GM19193 (cell line): Measurements from ENCODE around the gene CFAP410.

ENCODE experiments used
- POLR2A ChIP-seq: IDR thresholded peaks from 4 replicates; pipeline ENCODE4 v1.6.1; 2011; ENCODE audit not compliant: insufficient read depth, insufficient read length; ENCODE audit errors: extremely low read depth

The CFAP410 gene

DNA sequence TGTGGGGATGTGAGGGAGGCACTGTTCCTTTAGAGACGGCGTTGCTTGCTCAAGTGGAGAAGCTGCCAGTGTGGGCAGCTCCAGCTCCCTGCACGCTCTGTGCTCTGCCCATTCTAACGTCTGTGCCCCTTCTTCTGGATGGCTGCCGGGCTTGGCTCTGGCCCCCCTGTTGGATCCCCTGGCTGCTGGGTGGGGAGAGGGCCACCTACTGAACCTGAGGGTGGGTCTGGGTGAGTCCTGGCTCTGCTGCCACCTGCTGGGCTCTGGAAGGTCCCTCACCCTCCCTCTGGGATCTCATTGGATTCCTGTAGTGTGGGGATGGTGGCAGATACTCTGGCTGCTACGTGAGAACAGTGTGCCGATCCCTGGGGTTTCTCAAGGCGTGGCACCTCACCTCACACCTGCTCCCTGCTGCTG, 34.3 kb downstream of the CFAP410 start:
- TF ChIP-seq POLR2A, result no peak

DNA sequence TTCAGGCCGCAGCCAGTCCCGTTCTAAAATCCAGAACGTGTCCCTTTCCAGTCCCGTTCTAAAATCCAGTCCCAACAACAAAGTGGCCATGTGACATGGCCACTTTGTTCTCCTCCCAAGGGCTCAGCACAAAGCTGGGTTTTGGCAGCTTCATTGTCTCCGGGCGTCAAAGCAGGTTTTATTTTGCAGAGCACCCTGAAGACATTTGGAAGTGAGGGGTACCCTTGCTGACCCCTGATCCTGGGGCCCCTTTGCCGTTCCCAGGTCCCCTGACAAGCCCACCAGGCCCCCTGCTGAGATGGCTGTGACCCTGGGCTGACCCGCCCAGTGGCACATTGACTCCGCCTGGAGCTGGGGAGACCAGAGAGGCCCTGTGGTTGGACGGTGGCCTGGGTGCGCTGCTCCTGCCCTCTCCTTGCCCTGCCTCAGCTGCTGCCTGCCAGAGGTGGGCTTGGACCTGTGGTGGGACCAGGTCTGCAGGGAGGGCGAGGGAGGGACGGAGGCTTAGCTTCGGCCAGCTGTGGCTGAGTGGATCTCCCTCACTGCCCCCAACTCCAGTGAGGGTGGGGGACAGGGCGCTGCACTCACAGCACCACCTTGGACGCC, 35.1 kb downstream of the CFAP410 start:
- no peak for TF ChIP-seq POLR2A

DNA sequence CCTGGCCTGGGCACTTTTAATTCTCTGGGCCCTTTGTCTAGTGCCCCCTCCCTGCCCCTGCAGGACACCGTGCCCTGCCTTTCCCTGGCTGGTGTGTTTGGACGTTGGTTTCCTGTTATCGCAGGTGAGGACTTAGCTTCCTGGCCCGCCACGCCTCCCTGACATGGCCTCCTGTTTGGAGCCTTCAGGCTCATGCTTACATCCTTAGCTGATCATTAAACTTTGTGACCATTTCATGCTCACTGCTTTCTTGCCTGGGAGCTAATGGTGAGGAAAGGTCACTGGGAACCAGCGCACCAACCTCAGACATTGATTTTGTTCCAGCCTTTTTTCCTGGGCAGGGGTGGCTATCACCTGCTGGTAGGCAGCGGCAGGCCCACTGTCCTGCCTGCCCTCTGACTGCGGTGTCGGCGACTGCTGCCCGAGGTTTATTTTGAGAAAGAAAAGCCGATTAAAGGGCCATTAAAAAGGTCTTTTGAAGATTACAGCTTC, 35.7 kb downstream of the CFAP410 start:
- no peak for TF ChIP-seq POLR2A

DNA sequence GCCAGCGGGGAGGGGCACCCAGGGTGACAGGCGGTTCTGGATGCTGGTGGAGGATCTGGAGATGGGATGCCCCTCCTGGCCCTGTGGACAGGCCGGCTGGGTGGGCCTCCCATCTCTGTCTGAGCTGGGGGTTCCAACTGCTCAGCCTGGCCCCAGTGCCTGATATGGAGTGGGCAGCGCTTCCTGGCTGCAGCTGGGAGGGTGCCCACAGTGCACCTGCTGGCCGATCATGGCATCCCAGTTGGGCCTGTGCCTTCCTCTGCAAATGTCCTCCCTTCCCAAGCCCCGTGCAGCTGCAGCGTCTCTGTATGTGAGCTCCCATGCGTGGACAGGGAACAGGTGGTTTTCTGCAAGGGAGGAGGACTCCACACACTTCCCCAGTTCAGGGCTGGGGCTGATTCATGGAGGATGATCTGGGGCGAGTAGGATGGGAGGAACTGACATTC, 37.2 kb downstream of the CFAP410 start:
- no peak for TF ChIP-seq POLR2A

DNA sequence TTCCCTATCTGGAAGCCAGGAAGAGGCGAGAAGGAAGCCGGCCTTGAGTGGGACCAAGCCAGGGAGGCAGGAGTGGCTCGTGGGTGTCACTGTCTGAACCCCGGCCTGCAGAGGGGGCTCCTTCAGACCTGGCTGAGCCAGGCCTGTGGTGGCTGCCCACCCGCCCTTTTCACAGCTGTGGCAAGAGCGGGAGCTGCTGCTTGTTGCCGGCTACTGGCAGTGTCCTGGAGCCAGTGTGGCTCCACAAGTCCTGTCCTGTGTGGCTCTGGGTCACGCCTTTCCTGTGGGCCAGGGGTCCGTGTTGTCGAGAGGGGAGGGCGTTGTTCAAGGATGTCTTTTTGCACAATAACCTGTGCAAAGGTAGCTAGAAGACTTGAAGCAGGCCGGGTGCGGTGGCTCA, 38.0 kb downstream of the CFAP410 start:
- no peak for TF ChIP-seq POLR2A

DNA sequence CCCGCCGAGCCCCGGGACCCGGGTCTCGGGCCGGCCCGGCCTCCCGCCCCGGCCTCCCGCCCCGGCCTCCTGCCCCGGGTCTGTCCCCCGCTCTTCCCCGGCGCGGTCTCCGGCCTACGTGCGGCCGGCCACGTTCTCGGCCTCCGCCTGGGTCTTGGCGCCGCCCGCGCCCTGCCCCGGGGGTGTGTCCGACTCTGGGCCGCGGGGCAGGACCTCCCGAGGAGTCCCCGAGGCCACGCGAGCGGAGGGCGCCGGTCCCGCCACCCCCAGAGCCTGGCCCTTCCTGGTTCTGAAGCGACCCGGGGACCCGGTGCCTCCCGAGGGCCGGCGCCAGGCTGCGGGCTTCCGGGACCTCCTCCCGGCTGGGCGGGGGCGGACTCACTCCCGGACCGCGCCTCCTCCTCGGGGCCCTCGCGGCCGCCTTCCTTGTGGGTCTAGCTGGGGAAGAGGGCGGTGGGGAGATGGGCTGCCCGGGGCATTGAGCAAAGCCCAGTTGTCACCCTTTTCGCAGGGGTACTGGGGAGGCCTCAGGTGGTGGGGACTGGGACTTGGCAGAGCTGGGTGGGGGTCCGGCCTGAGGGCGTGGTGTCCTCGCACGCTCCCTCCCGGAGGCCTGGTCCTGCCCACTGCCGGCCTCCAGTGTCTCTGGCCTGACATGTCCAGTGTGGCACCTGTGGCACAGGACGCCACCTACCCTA, 38.8 kb downstream of the CFAP410 start:
- peak; percentile 5 for TF ChIP-seq POLR2A

DNA sequence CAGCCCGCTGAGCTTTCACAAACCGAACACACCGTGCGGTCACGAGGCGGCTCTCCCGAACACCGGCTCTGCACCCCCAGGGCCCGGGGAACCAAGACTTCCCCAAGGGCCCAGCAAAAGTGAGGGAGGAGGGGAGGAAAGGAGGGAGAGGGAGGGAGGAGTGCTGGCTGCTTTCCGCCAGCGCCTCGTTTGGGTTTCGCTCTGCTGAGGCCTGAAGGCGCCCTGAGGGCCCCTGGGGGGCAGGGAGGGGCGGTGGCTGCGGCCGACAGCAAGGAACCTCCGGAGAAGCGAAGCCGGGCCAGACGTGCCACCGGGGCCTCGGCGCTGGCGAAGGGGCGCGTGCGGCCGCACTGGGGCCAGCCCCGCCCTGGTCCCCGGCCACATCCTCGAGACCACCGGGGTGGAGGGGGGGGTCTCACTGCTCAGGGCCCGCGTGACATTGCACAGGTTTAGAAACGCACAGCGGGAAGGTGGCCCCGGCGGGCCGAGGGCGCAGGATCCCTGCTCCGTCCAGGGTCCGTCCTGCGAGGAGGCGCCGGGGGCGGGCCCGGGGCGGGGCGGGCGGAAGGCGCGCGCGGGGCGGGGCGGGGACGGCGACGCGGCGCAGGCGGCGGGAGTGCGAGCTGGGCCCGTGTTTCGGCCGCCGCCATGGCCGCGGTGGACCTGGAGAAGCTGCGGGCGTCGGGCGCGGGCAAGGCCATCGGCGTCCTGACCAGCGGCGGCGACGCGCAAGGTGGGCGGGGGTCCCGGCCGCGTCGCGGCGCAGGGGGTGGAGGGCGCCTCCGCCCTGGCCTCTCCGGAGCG, 39.5 kb downstream of the CFAP410 start, which contains the start of gene PFKL:
Gene PFKL, plus strand, starts transcription at position 596 of the 804 bp plus-strand sequence. Its CDS starts 53 bp downstream, at position 649.
- peak; percentile 70 for TF ChIP-seq POLR2A

DNA sequence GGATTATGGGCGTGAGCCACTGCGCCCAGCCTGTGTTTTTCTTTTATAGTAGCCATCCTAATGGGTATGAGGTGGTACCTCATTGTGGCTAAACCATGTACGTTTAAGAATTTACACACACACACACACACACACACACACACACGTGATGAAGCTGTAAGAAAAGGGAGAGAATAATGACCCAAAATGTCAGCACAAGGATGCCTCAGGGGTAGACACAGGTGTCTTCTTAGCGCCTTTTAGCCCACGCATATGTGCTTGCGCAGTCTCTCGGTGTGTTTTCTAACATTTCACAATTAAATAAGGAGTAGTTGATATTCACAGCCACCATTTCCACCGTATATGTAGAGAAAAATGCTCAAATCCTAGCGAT, 40.1 kb downstream of the CFAP410 start:
- TF ChIP-seq POLR2A, result no peak

DNA sequence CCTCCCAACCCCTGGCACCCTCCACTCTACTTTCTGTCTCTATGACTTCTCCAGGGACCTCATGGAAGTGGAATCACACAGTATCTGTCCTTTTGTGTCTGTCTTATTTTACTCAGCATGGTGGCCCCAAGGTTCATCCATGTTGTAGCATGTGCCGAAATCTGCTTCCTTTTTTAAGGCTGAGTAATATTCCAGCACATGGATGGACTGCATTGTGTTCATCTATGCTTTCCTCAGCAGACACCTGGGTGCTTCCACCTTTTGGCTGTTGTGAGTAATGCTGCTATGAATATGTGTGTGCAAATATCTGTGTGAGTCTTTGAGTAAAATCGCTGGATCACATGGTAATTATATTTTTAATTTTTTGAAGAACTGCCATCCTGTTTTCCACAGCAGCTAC, 40.9 kb downstream of the CFAP410 start:
- TF ChIP-seq POLR2A, result no peak

DNA sequence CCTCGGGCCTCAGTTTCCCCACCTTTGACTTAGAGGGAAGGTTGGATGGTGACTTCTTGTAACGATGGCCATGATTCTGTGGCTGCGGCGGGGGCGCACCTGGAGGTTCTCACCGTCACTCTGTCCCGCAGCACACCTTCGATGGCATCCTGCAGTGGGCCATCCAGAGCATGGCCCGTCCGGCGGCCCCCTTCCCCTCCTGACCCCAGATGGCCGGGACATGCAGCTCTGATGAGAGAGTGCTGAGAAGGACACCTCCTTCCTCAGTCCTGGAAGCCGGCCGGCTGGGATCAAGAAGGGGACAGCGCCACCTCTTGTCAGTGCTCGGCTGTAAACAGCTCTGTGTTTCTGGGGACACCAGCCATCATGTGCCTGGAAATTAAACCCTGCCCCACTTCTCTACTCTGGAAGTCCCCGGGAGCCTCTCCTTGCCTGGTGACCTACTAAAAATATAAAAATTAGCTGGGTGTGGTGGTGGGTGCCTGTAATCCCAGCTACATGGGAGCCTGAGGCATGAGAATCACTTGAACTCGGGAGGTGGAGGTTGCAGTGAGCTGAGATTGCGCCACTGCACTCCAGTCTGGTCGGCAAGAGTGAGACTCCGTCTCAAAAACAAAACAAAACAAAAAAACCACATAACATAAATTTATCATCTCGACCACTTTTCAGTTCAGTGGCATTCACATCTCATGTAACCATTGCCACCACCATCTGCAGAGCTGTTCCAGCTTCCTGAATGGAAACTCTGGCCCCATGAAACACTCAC, 41.5 kb downstream of the CFAP410 start:
- no peak for TF ChIP-seq POLR2A

DNA sequence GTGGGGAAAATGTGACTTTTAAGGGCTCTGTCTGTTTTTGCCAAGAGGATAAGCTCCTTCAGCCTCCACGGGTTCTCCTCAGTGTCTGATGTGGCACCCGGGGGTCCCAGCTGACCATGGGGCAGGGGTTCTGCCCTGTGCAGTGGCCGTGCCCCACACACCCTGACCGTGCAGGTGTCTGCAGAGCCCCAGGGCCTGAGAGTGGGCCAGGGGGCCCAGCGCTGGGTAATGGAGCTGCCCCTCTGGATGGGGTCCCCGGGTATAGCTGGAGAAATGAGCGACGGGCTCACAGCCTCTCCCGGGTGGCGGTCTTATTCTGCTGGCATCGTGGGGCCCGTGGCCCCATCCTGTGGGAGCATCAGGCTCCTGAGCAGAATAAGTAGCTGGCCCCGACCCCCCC, 42.3 kb downstream of the CFAP410 start:
- no peak for TF ChIP-seq POLR2A

DNA sequence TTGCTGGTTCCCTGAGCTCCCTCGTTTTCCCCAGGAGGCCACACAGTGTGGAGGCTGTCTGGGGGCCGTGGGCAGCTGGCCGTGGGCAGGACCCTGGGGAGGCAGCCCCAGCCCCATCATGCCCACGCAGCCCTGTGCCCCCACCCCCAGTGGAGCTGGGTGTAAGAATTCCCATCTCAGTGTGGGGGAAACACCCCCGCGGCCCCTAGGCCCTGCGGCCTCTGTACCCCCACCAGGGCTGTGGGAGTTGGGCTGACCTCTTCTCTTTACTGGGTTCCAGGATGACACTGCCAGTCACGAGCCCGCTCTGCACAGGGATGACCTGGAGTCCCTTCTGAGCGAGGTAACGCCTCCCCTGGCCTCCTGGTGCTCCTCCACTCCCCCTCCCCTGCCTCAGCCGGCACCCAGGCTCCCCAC, 43.1 kb downstream of the CFAP410 start:
- no peak for TF ChIP-seq POLR2A

DNA sequence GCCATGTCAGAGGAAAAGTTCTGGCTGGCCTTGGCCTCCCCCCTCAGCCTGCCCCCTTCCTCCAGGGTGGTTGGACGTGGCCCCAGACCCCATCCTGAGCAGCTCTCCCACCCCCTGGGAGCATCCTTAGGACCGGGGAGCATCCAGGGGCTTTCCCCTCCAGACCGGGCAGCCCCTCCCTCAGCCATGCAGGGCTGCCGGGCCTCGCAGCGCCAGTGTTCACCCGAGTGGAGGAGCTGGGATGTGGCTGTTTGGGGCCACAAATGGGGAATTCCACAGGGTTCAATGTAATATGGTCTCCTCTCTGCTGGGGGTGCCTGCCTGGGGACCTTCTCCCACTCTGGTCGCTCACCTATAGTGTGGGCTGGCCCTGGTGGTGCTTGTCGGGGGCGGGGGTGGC, 43.5 kb downstream of the CFAP410 start:
- TF ChIP-seq POLR2A, result no peak

DNA sequence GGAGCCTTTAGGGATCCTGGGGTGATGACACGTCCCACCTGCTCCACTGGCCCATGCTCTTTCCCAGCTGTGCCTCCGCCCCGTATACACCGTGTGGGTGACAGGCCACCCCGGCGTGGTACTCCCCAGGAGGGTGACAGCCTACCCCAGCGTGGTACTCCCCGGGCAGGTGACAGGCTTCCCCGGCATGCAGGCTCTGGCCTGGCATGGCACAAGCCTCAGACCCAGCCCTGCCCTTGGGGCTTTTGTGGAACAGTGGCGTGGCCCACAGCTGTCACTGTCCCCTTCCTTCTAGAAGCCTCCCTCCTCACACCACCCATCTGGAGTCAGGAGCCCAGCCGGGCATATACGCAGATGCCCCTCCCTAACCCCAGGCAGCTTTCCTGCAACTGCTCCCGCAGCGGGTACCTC, 44.0 kb downstream of the CFAP410 start:
- no peak for TF ChIP-seq POLR2A
